ENCODE results near the gene TNFSF8.

TNFSF8 gene, protein sequence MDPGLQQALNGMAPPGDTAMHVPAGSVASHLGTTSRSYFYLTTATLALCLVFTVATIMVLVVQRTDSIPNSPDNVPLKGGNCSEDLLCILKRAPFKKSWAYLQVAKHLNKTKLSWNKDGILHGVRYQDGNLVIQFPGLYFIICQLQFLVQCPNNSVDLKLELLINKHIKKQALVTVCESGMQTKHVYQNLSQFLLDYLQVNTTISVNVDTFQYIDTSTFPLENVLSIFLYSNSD

GRCh38 chr9:114930056-114930812 is at the start of gene TNFSF8:
Gene TNFSF8, minus strand, starts transcription at chr9:114930591. Its CDS starts 288 bp downstream, at chr9:114930303.
- no peak for FAIRE-seq
- TF ChIP-seq, protein P1, sequence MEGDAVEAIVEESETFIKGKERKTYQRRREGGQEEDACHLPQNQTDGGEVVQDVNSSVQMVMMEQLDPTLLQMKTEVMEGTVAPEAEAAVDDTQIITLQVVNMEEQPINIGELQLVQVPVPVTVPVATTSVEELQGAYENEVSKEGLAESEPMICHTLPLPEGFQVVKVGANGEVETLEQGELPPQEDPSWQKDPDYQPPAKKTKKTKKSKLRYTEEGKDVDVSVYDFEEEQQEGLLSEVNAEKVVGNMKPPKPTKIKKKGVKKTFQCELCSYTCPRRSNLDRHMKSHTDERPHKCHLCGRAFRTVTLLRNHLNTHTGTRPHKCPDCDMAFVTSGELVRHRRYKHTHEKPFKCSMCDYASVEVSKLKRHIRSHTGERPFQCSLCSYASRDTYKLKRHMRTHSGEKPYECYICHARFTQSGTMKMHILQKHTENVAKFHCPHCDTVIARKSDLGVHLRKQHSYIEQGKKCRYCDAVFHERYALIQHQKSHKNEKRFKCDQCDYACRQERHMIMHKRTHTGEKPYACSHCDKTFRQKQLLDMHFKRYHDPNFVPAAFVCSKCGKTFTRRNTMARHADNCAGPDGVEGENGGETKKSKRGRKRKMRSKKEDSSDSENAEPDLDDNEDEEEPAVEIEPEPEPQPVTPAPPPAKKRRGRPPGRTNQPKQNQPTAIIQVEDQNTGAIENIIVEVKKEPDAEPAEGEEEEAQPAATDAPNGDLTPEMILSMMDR (IDR thresholded peaks at IDR 0.05; ENCODE audit: insufficient read depth, missing control alignments) = no peak
- DNase-seq (ENCODE audit: insufficient read length, low spot score) = no peak

DNA sequence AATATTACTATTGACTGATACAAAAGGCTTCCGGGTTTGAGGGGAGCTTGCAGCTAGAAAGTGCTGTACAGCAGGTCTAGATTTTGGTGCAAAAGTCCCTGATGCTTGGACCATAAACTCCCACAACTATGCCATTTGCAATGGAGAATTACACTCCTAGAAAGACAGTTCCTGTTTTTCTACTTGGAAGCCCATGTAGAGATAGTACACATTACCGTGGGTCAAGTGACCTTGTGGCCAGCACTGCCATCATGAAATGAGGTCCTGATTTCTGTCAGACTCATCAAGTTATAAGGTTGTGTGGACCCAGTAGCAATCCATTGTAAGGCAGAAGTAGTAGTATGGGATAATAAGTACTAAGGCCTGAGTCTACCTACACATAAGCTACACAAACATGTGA is 42.8 kb upstream of the TNFSF8 start:
- TF ChIP-seq, protein P1 (IDR thresholded peaks at IDR 0.05; ENCODE audit: insufficient read depth, missing control alignments) = no peak
- FAIRE-seq (no peak), DNase-seq (ENCODE audit: insufficient read length, low spot score) (no peak)

DNA sequence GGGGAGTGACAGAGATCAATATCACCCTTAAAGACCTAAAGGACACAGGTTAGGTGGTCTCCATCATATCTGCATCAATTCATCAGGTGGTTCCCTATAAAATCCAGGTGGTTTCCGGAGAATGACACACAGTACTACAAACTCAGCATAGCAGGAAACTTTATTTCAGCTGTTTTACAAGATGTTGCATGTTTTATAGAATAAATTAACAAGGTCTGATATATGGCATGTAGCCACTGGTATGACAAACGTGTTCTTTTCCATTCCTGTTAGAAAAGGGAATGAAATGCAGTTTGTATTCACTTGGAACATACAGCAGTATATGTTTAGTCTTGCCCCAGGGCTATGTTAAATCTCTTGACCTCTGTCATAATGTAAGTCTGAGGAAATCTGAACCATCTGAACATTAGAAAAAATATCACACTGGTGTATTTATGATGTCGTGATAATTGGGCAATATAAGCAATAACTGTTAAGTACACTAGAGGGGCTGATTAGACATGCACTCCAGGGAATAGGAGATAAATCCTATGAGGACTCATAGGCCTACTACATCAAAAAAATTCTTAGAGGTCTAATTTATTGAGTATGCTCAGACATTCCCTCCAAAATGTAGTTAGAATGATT is 42.2 kb upstream of the TNFSF8 start:
- DNase-seq (ENCODE audit: insufficient read length, low spot score) (no peak), FAIRE-seq (no peak)
- TF ChIP-seq, protein P1 (IDR thresholded peaks at IDR 0.05; ENCODE audit: insufficient read depth, missing control alignments) = no peak

DNA sequence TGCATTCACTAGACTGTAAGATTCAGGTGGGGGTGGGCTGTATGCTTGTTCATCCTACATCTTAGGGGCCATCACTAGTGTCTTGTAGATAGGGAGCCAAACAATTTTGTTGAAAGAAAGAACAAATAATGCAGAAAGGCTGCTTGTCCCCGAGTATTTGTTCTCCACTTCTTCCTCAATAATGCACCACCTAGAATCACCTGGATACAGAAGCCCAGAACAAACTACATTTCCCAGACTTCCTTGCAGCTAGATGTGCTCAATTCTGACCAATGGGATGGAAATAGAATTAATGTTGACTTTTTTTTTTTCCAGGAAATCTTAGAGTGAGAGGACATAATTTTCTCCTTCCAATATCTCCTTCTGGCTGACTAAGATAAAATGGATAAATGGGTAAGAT is 38.9 kb upstream of the TNFSF8 start:
- TF ChIP-seq, protein P1 (IDR thresholded peaks at IDR 0.05; ENCODE audit: insufficient read depth, missing control alignments) = no peak
- DNase-seq (ENCODE audit: insufficient read length, low spot score) (no peak), FAIRE-seq (no peak)

DNA sequence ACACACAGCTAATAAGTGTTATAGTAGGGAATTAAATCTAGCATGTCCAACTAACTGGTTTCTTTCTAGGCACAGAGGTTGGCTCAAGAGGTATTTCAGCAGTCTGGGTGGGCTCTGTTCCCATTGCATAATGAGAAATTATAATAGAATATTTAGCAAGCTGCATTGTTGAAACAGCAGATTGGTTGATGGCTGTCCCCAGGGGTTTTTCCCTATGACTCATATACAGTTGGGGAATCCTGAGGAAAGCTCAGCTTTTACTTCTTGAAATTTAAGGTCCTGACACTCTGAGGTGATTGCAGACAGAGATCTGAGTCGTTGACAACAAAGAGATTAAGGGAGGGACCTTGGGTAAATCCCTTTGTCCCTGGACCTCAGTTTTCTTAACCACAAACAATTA is 38.3 kb upstream of the TNFSF8 start:
- DNase-seq (ENCODE audit: insufficient read length, low spot score) = no peak

DNA sequence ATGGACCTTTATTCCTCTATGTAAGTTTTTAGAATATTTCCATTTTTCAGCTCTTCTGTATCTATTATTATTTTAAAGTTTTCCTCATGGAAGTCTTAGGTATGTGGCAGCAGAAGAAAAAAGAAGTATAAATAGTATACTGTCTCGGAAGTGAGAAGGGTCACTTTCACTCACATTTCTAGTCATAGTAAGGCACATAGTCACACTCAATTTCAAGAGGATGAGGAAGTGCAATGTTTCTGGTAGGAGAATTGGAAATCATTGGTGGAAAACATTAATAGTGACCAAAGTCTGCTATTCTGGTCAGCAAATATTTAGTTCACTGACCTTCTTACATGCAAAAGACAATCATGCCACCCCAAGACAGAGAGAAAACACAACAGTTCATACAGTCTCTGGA is 35.2 kb upstream of the TNFSF8 start:
- FAIRE-seq (no peak), DNase-seq (ENCODE audit: insufficient read length, low spot score) (no peak)
- TF ChIP-seq, protein P1 (IDR thresholded peaks at IDR 0.05; ENCODE audit: insufficient read depth, missing control alignments) = no peak

More for the DNA sequence above, 38.3 kb upstream of the TNFSF8 start:
- no peak for FAIRE-seq
- TF ChIP-seq, protein P1 (IDR thresholded peaks at IDR 0.05; ENCODE audit: insufficient read depth, missing control alignments) = no peak
